Stomach (tissue), 9 donors: Measurements from ENCODE around the gene TANGO2. TPM values are rescaled to one million over a fixed set of nuclear protein-coding genes. Genes with fewer than 3 reads are reported as not detected.
A peak's percentile ranks its signal among the peaks of the same experiment; 100 is the strongest.

ENCODE experiments used
- DNase-seq, 2 donors: peaks; one replicate each; pipeline versions ENCODE4 v3.0.0 to v3.0.0-alpha.2; 2013 to 2019
- H3K27ac ChIP-seq, 5 donors: fragments of 200-600 bp in 4 of 5; sonication (generic) in 4 of 5; one replicate each; pipeline ENCODE4 v1.5.1; 2013 to 2019; ENCODE audit warnings: mild to moderate bottlenecking in 1 of 5, moderate library complexity in 1 of 5
- H3K27me3 ChIP-seq, 3 donors: fragments of 200-600 bp; sonication (generic); one replicate each; pipeline ENCODE4 v1.5.1; 2017 to 2019; ENCODE audit warnings: mixed run types in 1 of 3
- H3K36me3 ChIP-seq, 4 donors: fragments of 200-600 bp; sonication (generic); 1 replicate in 3 of 4; 2 replicates in 1 of 4; pipeline ENCODE4 v1.5.1; 2016 to 2019
- H3K4me1 ChIP-seq, 4 donors: fragments of 200-600 bp; sonication (generic); one replicate each; pipeline ENCODE4 v1.5.1; 2016 to 2019
- H3K4me3 ChIP-seq, 4 donors: fragments of 200-600 bp; sonication (generic) in 3 of 4; one replicate each; pipeline ENCODE4 v1.5.1; 2016 to 2019; ENCODE audit warnings: mild to moderate bottlenecking in 1 of 4
- H3K9me3 ChIP-seq, 4 donors: fragments of 200-600 bp; sonication (generic); one replicate each; pipeline ENCODE4 v1.5.1; 2016 to 2019
- EP300 ChIP-seq: sonication (generic); formaldehyde crosslinking; IDR thresholded peaks from one replicate; pipeline ENCODE4 v1.6.1; 2017; ENCODE audit warnings: antibody characterized with exemption
- POLR2A ChIP-seq, 4 donors: fragments of 450-650 bp; IDR thresholded peaks; one replicate each; pipeline ENCODE4 v1.6.1; 2016; ENCODE audit warnings: antibody characterized with exemption in 4 of 4, control low read depth in 2 of 4, mild to moderate bottlenecking in 1 of 4, moderate library complexity in 1 of 4
- POLR2AphosphoS5 ChIP-seq, 3 donors: sonication (generic); formaldehyde crosslinking; IDR thresholded peaks; one replicate each; pipeline ENCODE4 v1.6.1; 2016; ENCODE audit warnings: antibody characterized with exemption in 3 of 3
- WGBS, 5 donors: extraction: QIAGEN DNeasy Blood & Tissue Kit in 3 of 5; methylation state at CpG; one replicate each; pipeline versions ENCODE4 v1.1.5 to v1.1.7; 2013 to 2018; 5-methylcytosine and 5-hydroxymethylcytosine counted together
- intact Hi-C: fragments of 100-400 bp; cut with DNase I; formaldehyde crosslinking; loops from one replicate; pipeline ENCODE4 v1.15.1; 2023; ENCODE audit warnings: low total_unique reads
- polyA plus RNA-seq, 3 donors: library from polyadenylated mRNA; stranded (reverse); fragments of 200-250 nt; gene quantifications; one replicate each; pipeline ENCODE4 v1.2.3, GENCODE V29; 2013
- total RNA-seq, 5 donors: library from RNA; depleted of rRNA; stranded (reverse); fragments of >200 nt; gene quantifications; one replicate each; pipeline versions ENCODE4 v1.1.0 to v1.2.3, GENCODE V29; 2014 to 2016
- TF ChIP-seq, protein P1 (sequence below), 7 experiments: fragments of 450-650 bp in 4 of 7; fragments of 200-600 bp in 3 of 7; sonication (generic) in 3 of 7; IDR thresholded peaks; one replicate each; pipeline ENCODE4 v1.5.1; 2016 to 2019; ENCODE audit warnings: antibody characterized with exemption in 7 of 7, control low read depth in 2 of 7, mild to moderate bottlenecking in 1 of 7
- donor health status: healthy with polysubstance abuse.
- donor health status: Bipolar disorder and iron deficiency.
- donor health status: healthy.

The TANGO2 gene
- total and polyA plus RNA-seq, 8 donors: 13.8 to 38.8 (median 26.6) TPM

DNA sequence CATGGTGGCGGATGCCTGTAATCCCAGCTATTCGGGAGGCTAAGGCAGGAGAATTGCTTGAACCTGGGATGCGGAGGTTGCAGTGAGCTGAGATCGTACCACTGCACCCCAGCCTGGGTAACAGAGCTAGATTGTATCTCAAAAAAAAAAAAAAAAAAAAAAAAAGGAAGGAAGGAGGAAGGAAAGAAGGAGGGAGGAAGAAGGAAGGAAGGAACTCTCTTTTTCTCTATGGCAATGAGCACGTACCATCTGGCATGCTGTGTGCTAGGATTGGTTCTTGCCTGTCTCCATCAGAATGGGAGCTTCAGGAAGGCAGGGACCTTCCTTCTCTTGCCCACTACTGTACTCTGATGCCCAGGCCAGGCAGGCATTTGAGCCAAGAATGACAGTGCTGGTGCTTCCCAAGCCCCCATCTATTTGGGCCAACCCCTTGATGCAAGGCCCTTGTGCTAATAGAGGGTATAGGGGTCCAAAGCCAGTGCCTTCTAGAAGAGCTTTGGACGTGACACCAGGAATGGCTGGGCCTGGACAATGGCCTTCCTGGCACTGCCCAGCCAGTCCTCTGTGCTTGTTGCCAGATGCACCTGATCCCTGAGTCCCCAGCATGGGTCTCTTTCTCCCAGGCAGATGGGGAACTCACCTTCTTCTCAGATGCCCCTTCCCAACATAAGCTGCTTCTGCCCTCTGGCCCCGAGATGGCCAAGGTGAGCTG, 48.6 kb downstream of the TANGO2 start:
- Histone ChIP-seq H3K27ac (no peak overlapping the region), H3K4me1 (no peaks in the 10 kb centered on the region), H3K9me3 (no peaks in the 10 kb centered on the region), H3K36me3 (peaks cover 0 to 20% (median 17%) of the 10 kb centered on the region in 4 donors), H3K27me3 (no peaks in the 10 kb centered on the region), H3K4me3 (no peak overlapping the region)
- no peak for TF ChIP-seq EP300
- TF ChIP-seq POLR2AphosphoS5 (IDR thresholded peaks at IDR 0.05): no peak
- TF ChIP-seq, protein P1, sequence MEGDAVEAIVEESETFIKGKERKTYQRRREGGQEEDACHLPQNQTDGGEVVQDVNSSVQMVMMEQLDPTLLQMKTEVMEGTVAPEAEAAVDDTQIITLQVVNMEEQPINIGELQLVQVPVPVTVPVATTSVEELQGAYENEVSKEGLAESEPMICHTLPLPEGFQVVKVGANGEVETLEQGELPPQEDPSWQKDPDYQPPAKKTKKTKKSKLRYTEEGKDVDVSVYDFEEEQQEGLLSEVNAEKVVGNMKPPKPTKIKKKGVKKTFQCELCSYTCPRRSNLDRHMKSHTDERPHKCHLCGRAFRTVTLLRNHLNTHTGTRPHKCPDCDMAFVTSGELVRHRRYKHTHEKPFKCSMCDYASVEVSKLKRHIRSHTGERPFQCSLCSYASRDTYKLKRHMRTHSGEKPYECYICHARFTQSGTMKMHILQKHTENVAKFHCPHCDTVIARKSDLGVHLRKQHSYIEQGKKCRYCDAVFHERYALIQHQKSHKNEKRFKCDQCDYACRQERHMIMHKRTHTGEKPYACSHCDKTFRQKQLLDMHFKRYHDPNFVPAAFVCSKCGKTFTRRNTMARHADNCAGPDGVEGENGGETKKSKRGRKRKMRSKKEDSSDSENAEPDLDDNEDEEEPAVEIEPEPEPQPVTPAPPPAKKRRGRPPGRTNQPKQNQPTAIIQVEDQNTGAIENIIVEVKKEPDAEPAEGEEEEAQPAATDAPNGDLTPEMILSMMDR (IDR thresholded peaks at IDR 0.05): no peak
- no peak for TF ChIP-seq POLR2A (IDR thresholded peaks at IDR 0.05)
- WGBS, 5 donors: 83 to 94% (median 93%) methylated on average over 6 to 7 of the region's 7 CpGs
- intact Hi-C loops: no loop called here
- DNase-seq: no peak

DNA sequence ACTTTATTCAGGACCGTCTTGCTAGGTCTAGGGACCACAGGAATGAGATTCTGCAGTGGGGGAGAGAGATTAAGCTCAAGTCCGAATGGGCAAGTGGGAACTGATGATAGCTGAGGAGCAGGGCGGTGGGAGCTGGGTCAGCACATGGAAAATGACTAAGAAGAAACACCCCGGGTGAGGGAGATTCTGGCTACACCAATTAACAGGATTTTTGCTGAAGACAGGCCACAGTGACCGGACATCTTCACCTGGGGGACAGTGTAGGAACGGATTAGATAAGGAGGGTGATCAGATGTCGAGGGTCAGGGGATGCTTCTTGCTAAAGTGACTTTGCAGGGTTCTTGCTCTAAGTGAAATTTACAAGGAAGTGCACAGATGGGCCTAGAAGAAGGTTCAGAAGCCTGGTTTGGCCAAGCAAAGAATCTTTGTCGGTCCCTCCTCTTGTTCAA, 50.6 kb downstream of the TANGO2 start:
- Histone ChIP-seq H3K4me3 (no peak overlapping the region), H3K27me3 (no peaks in the 10 kb centered on the region), H3K27ac (no peak overlapping the region), H3K36me3 (no peaks in the 10 kb centered on the region), H3K4me1 (no peaks in the 10 kb centered on the region), H3K9me3 (no peaks in the 10 kb centered on the region)
- 74 to 86% (median 83%) methylated on average over 8 of the region's 8 CpGs for WGBS, 5 donors
- intact Hi-C loops: no loop called here
- DNase-seq: no peak
- no peak for TF ChIP-seq EP300
- TF ChIP-seq POLR2A (IDR thresholded peaks at IDR 0.05): no peak
- TF ChIP-seq, protein P1 (IDR thresholded peaks at IDR 0.05): no peak
- no peak for TF ChIP-seq POLR2AphosphoS5 (IDR thresholded peaks at IDR 0.05)

DNA sequence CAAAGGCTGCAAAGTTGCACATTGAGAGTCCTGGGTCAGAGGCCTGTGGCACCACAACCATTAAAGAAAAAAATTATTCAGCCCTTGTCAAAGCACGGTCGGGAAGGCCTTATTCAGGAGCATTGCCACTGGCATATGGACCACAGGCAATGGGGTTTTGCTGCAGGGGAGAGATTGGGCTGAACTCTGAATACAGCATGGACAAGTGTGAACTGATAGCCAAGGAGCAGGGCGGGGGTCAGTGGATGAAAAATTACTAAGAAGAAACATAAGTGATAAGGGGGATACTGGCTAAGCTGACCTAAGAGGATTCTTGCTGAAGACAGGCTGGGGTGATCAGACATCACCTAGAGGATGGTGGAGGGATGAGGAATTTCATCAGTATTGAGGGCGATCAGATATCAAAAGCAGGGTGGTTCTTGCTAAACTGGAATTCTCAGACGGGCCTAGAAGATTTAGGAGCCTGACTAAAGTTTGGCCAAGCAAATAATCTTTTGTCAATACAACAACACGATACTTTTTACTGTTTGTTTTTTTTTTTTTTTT, 55.8 kb downstream of the TANGO2 start:
- Histone ChIP-seq H3K9me3 (no peaks in the 10 kb centered on the region), H3K4me3 (no peak overlapping the region), H3K27ac (no peak overlapping the region), H3K36me3 (no peaks in the 10 kb centered on the region), H3K27me3 (no peaks in the 10 kb centered on the region), H3K4me1 (peaks cover 10 to 22% (median 17%) of the 10 kb centered on the region in 4 donors)
- intact Hi-C loops: no loop called here
- DNase-seq: no peak
- 49 to 65% (median 54%) methylated on average over 6 of the region's 6 CpGs for WGBS, 5 donors
- TF ChIP-seq, protein P1 (IDR thresholded peaks at IDR 0.05): no peak
- TF ChIP-seq POLR2AphosphoS5 (IDR thresholded peaks at IDR 0.05) (no peak), POLR2A (IDR thresholded peaks at IDR 0.05) (no peak), EP300 (no peak)

- TF ChIP-seq, protein P1 (IDR thresholded peaks at IDR 0.05): no peak
- TF ChIP-seq POLR2AphosphoS5 (IDR thresholded peaks at IDR 0.05): peak; percentile 70 to 95 (median 73)
- TF ChIP-seq POLR2A (IDR thresholded peaks at IDR 0.05): peak in 1 of 4 donors; percentile 29
- TF ChIP-seq EP300: peak; percentile 6
- H3K4me3 ChIP-seq: peak within 1 kb of the TSS; percentile 75 to 92 (median 88)
- no peaks in the 10 kb centered on the region for H3K9me3 ChIP-seq
- 0 to 1% (median 0%) methylated on average over 23 to 100 of the region's 100 CpGs for WGBS, 5 donors
- peaks cover 40 to 54% (median 49%) of the 10 kb centered on the region in 4 donors for H3K4me1 ChIP-seq
- intact Hi-C loops: no loop called here
- H3K27ac ChIP-seq: peak within 1 kb of the TSS; percentile 92 to 97 (median 92)
- peak; percentile 94 to 98 for DNase-seq
- H3K27me3 ChIP-seq: no peaks in the 10 kb centered on the region
- H3K36me3 ChIP-seq: no peaks in the 10 kb centered on the region
Observed at GRCh38 chr22:20079745-20080444, 59.0 kb downstream of the TANGO2 start, which contains the start of gene DGCR8. TSS of gene DGCR8 (plus strand) at chr22:20080241. CDS start at chr22:20085964, 5,723 bp downstream.
